B cell (primary cell): Measurements from ENCODE around the gene IL1R1. TPM values are rescaled to one million over a fixed set of nuclear protein-coding genes. Genes with fewer than 3 reads are reported as not detected.

Source experiments
- ATAC-seq: fragments of 200-7000 bp; cut with Tn5 transposase; one replicate; pipeline ENCODE4 v1.10.0; 2021; ENCODE audit warnings: low read depth, mild to moderate bottlenecking, moderate number of reproducible peaks, moderate library complexity
- CTCF ChIA-PET: fragments of 350-600 bp; sonication (Branson Sonifier 250); formaldehyde crosslinking; loops from one replicate; lab custom pipeline; 2021; ENCODE audit warnings: antibody characterized with exemption, inconsistent platforms; lab: Charles Lee
- POLR2A ChIA-PET: fragments of 350-600 bp; sonication (Branson Sonifier 250); formaldehyde crosslinking; loops from one replicate; lab custom pipeline; 2021; ENCODE audit warnings: antibody characterized with exemption; lab: Charles Lee
- DNase-seq: peaks from one replicate; pipeline ENCODE4 v3.0.0; 2013
- H2AFZ ChIP-seq: 2 replicates; pipeline ENCODE4 v1.6.1; 2012; ENCODE audit warnings: mild to moderate bottlenecking, low read depth, low read length; ENCODE audit not compliant: insufficient read depth, poor library complexity, severe bottlenecking
- H3K27ac ChIP-seq, 2 donors: 1 replicate in 1 of 2; 2 replicates in 1 of 2; pipeline ENCODE4 v1.5.1; 2012 to 2013; ENCODE audit warnings: low read length in 2 of 2, mild to moderate bottlenecking in 2 of 2, moderate library complexity in 1 of 2
- H3K27me3 ChIP-seq, 4 experiments: fragments of 200-600 bp in 1 of 4; sonication (generic) in 1 of 4; replicated peaks in 1 of 4; 1 replicate in 2 of 4; 2 replicates in 2 of 4; pipeline versions ENCODE4 v1.6.1 to v1.7.0; 2013 to 2016; ENCODE audit warnings: low read length in 3 of 4, mild to moderate bottlenecking in 2 of 4, mixed read lengths in 1 of 4, moderate library complexity in 1 of 4; ENCODE audit not compliant: insufficient read depth in 4 of 4, control insufficient read depth in 3 of 4; ENCODE audit errors: control extremely low read depth in 1 of 4
- H3K36me3 ChIP-seq, 2 experiments: replicated peaks in 1 of 2; 1 replicate in 1 of 2; 2 replicates in 1 of 2; pipeline versions ENCODE4 v1.6.1 to v1.7.1; 2013; ENCODE audit warnings: low read length in 1 of 2; ENCODE audit not compliant: insufficient read depth in 2 of 2, control insufficient read depth in 1 of 2; ENCODE audit errors: control extremely low read depth in 1 of 2, extremely low read depth in 1 of 2
- H3K4me1 ChIP-seq, 2 donors: fragments of 200-600 bp in 1 of 2; sonication (generic) in 1 of 2; 1 replicate in 1 of 2; 2 replicates in 1 of 2; pipeline versions ENCODE4 v1.5.1 to v1.6.1; 2013 to 2017; ENCODE audit warnings: low read length in 2 of 2; ENCODE audit not compliant: control insufficient read depth in 2 of 2, insufficient read depth in 2 of 2
- H3K4me2 ChIP-seq: replicated peaks from 2 replicates; pipeline ENCODE3; 2012; ENCODE audit warnings: mild to moderate bottlenecking, low read depth, low read length; ENCODE audit not compliant: poor library complexity, severe bottlenecking
- H3K4me3 ChIP-seq, 5 experiments: fragments of 200-600 bp in 1 of 5; sonication (generic) in 1 of 5; 1 replicate in 3 of 5; 2 replicates in 2 of 5; pipeline versions ENCODE4 v1.5.1 to v1.7.0; 2011 to 2016; ENCODE audit warnings: low read length in 4 of 5, mild to moderate bottlenecking in 4 of 5, low read depth in 2 of 5, control low read depth in 1 of 5, moderate library complexity in 1 of 5; ENCODE audit not compliant: insufficient read depth in 1 of 5; ENCODE audit errors: control extremely low read depth in 1 of 5, extremely low read depth in 1 of 5
- H3K79me2 ChIP-seq: fragments of 200-600 bp; sonication (generic); one replicate; pipeline ENCODE4 v1.6.0; 2016; ENCODE audit warnings: low read length; ENCODE audit not compliant: control insufficient read depth, insufficient read depth
- H3K9ac ChIP-seq: fragments of 200-600 bp; sonication (generic); 2 replicates; pipeline ENCODE4 v1.6.1; 2017; ENCODE audit warnings: mild to moderate bottlenecking, low read length, moderate library complexity
- H3K9me3 ChIP-seq, 3 donors: one replicate each; pipeline versions ENCODE4 v1.6.1 to v1.7.1; 2013; ENCODE audit warnings: low read length in 2 of 3; ENCODE audit not compliant: control insufficient read depth in 2 of 3, insufficient read depth in 1 of 3; ENCODE audit errors: control extremely low read depth in 1 of 3
- H4K20me1 ChIP-seq: 2 replicates; pipeline ENCODE4 v1.6.0; 2012; ENCODE audit warnings: mild to moderate bottlenecking, low read length; ENCODE audit not compliant: insufficient read depth, control insufficient read depth, poor library complexity, severe bottlenecking
- H3K27ac Mint-ChIP-seq: one replicate; pipeline ENCODE4 v1.8.0; 2021; ENCODE audit warnings: mixed read lengths
- H3K27me3 Mint-ChIP-seq: one replicate; pipeline ENCODE4 v1.8.0; 2021; ENCODE audit warnings: mixed read lengths
- H3K4me1 Mint-ChIP-seq: one replicate; pipeline ENCODE4 v1.8.0; 2021; ENCODE audit warnings: mixed read lengths
- H3K4me3 Mint-ChIP-seq: one replicate; pipeline ENCODE4 v1.8.0; 2021; ENCODE audit warnings: mixed read lengths
- H3K9me3 Mint-ChIP-seq: one replicate; pipeline ENCODE4 v1.8.0; 2022; ENCODE audit warnings: mixed read lengths; ENCODE audit not compliant: insufficient read depth
- EZH2 ChIP-seq: IDR thresholded peaks from 2 replicates; pipeline ENCODE4 v1.6.1; 2012; ENCODE audit warnings: borderline replicate concordance, low read depth, mild to moderate bottlenecking, moderate library complexity, low read length; ENCODE audit not compliant: insufficient read depth, poor library complexity, severe bottlenecking
- WGBS: methylation state at CpG from one replicate; pipeline ENCODE4 v1.1.5; 2013; ENCODE audit warnings: missing lambda C conversion rate; ENCODE audit not compliant: insufficient coverage; 5-methylcytosine and 5-hydroxymethylcytosine counted together
- intact Hi-C: fragments of 100-400 bp; cut with micrococcal nuclease; formaldehyde crosslinking; loops from one replicate; pipeline ENCODE4 v1.10.0; 2022
- polyA plus RNA-seq: library from polyadenylated mRNA; depleted of rRNA; stranded (reverse); fragments of >200 nt; gene quantifications from 2 replicates; pipeline ENCODE4 v1.2.3, GENCODE V29; 2012
- total RNA-seq, 2 donors: library from RNA; stranded (reverse); fragments of 120-200 nt in 1 of 2; gene quantifications; 1 replicate in 1 of 2; 2 replicates in 1 of 2; pipeline versions ENCODE4 v1.2.3 to v1.2.4, GENCODE V29; 2013 to 2022
- TF ChIP-seq, protein P1 (sequence below): fragments of 200-600 bp; IDR thresholded peaks from one replicate; pipeline ENCODE4 v1.8.0; 2022; ENCODE audit warnings: antibody characterized with exemption, mild to moderate bottlenecking

Gene IL1R1
- total and polyA plus RNA-seq, 2 donors (not counting 1 experiment from before 2014, with no cell fraction given): not detected

DNA sequence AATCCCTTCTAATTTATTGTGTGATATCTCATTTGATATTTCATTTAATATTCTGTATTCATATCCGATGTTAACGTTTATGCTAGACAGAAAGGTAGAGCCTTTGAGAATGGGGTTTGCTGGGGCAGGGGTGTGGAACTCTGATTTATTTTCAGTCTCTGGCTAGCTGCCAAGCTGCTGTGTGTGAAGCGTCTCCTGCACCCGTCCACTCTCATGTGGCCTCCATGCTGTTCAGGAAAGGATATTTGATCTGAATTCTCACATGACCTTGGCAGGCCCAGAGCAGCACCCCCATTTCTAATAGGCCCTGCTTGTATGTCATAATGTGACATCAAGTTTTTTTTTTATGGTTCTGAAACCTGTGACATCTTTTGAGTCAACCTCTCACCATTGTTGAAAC lies 1.6 kb downstream of the IL1R1 start:
- Histone ChIP-seq H3K4me1 (peaks cover 0 to 8% of the 10 kb centered on the region in 2 donors), H2AFZ (no peak overlapping the region), H3K36me3 (no peaks in the 10 kb centered on the region), H3K9ac (no peak overlapping the region), H3K27me3 (peaks cover 0 to 26% (median 8%) of the 10 kb centered on the region in 4 experiments), H3K4me2 (no peak overlapping the region), H3K9me3 (peaks cover 0 to 45% (median 33%) of the 10 kb centered on the region in 3 donors), H3K4me3 (no peak overlapping the region), H3K27ac (no peak overlapping the region), H4K20me1 (no peaks in the 10 kb centered on the region), H3K79me2 (no peaks in the 10 kb centered on the region)
- no peak for TF ChIP-seq EZH2
- TF ChIP-seq, protein P1, sequence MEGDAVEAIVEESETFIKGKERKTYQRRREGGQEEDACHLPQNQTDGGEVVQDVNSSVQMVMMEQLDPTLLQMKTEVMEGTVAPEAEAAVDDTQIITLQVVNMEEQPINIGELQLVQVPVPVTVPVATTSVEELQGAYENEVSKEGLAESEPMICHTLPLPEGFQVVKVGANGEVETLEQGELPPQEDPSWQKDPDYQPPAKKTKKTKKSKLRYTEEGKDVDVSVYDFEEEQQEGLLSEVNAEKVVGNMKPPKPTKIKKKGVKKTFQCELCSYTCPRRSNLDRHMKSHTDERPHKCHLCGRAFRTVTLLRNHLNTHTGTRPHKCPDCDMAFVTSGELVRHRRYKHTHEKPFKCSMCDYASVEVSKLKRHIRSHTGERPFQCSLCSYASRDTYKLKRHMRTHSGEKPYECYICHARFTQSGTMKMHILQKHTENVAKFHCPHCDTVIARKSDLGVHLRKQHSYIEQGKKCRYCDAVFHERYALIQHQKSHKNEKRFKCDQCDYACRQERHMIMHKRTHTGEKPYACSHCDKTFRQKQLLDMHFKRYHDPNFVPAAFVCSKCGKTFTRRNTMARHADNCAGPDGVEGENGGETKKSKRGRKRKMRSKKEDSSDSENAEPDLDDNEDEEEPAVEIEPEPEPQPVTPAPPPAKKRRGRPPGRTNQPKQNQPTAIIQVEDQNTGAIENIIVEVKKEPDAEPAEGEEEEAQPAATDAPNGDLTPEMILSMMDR: no peak
- peaks cover 22% of the 10 kb centered on the region for H3K9me3 Mint-ChIP-seq
- ATAC-seq (no peak), DNase-seq (no peak)
- H3K4me1 Mint-ChIP-seq: peaks cover 3% of the 10 kb centered on the region
- ChIA-PET POLR2A (no interaction called here), CTCF (no interaction called here)
- 93% methylated on average over 2 of the region's 4 CpGs for WGBS
- no peak overlapping the region for H3K27ac Mint-ChIP-seq
- H3K4me3 Mint-ChIP-seq: no peak overlapping the region
- intact Hi-C loops: no loop called here
- H3K27me3 Mint-ChIP-seq: peaks cover 50% of the 10 kb centered on the region

DNA sequence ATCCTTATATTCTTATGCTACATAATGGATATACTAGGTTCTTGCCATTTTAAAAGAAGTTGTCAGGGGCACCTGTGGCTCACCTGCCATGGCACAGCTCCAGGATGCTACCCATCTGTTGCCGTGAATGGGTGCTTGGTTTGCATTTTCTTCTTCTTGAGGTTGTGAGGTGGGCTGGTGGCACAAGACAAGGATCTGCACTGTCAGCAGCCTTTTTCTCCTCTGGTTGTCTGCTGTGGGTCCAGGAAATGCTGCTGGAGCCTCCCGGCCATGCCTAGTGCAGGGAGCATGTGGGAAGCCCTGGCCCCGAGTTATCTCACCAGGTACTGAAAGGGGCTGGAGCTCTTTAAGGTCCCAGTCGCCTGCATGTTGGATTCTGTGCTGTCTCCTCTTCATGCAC lies 2.6 kb downstream of the IL1R1 start:
- Mint-ChIP-seq H3K4me3 (no peak overlapping the region), H3K4me1 (peaks cover 3% of the 10 kb centered on the region), H3K27me3 (peaks cover 46% of the 10 kb centered on the region), H3K27ac (no peak overlapping the region), H3K9me3 (peaks cover 25% of the 10 kb centered on the region)
- Histone ChIP-seq H3K36me3 (no peaks in the 10 kb centered on the region), H3K9ac (no peak overlapping the region), H2AFZ (no peak overlapping the region), H3K4me1 (peaks cover 0 to 8% of the 10 kb centered on the region in 2 donors), H3K27ac (no peak overlapping the region), H3K79me2 (no peaks in the 10 kb centered on the region), H3K4me3 (no peak overlapping the region), H3K9me3 (peaks cover 0 to 55% (median 36%) of the 10 kb centered on the region in 3 donors), H4K20me1 (no peaks in the 10 kb centered on the region), H3K4me2 (no peak overlapping the region), H3K27me3 (peaks cover 0 to 25% (median 8%) of the 10 kb centered on the region in 4 experiments)
- no peak for TF ChIP-seq EZH2
- TF ChIP-seq, protein P1: no peak
- WGBS: 98% methylated on average over 4 of the region's 4 CpGs
- ATAC-seq: no peak
- no peak for DNase-seq
- POLR2A ChIA-PET: no interaction called here
- intact Hi-C loops: no loop called here
- CTCF ChIA-PET: no interaction called here
